Panc1 (cell line): ENCODE results near the gene SND1. TPM values are rescaled to one million over a fixed set of nuclear protein-coding genes. Genes with fewer than 3 reads are reported as not detected.

Source experiments
- ATAC-seq: fragments of 200-7000 bp; cut with Tn5 transposase; 2 replicates; pipeline ENCODE4 v1.9.1; 2020; ENCODE audit warnings: mild to moderate bottlenecking, moderate library complexity
- BruUV-seq: library from RNA; stranded (reverse); fragments of 400-500 nt; replicated peaks from 2 replicates; lab custom pipeline; 2021; lab: Mats Ljungman, UMichigan
- CTCF ChIA-PET: fragments of 300-600 bp; sonication (Branson Sonifier 250); formaldehyde crosslinking; loops from one replicate; lab custom pipeline; 2022; ENCODE audit warnings: antibody characterized with exemption; lab: Charles Lee
- POLR2A ChIA-PET: fragments of 300-600 bp; sonication (Branson Sonifier 250); formaldehyde crosslinking; loops from one replicate; lab custom pipeline; 2022; ENCODE audit warnings: antibody characterized with exemption; lab: Charles Lee
- DNase-seq: peaks from one replicate; pipeline ENCODE4 v3.0.0-alpha.2; 2010; ENCODE audit warnings: low read depth, low spot score
- H3K27ac ChIP-seq: 2 replicates; pipeline ENCODE4 v1.5.1; 2011; ENCODE audit warnings: mild to moderate bottlenecking, low read length, inconsistent platforms
- H3K27me3 ChIP-seq: fragments of 200-500 bp; sonication (Bioruptor generic); 2 replicates; pipeline ENCODE4 v1.6.0; 2014; ENCODE audit warnings: low read length, inconsistent platforms; ENCODE audit not compliant: control insufficient read depth, insufficient read depth
- H3K36me3 ChIP-seq: fragments of 200-500 bp; sonication (Bioruptor generic); 2 replicates; pipeline ENCODE4 v1.5.1; 2014; ENCODE audit warnings: inconsistent platforms, mild to moderate bottlenecking, low read length, moderate library complexity; ENCODE audit not compliant: control insufficient read depth, insufficient read depth
- H3K4me1 ChIP-seq: 2 replicates; pipeline ENCODE4 v1.5.1; 2011; ENCODE audit warnings: inconsistent platforms, mild to moderate bottlenecking, low read length, moderate library complexity; ENCODE audit not compliant: control insufficient read depth, insufficient read depth
- H3K4me3 ChIP-seq, 2 experiments: 2 replicates each; pipeline ENCODE4 v1.5.1; 2011 to 2012; ENCODE audit warnings: low read depth in 2 of 2, low read length in 2 of 2, mild to moderate bottlenecking in 2 of 2, inconsistent platforms in 1 of 2, moderate library complexity in 1 of 2
- H3K9me3 ChIP-seq: fragments of 200-500 bp; sonication (Bioruptor generic); 2 replicates; pipeline ENCODE4 v1.5.1; 2014; ENCODE audit warnings: low read depth, mild to moderate bottlenecking, inconsistent platforms, low read length, moderate library complexity; ENCODE audit not compliant: control insufficient read depth, insufficient read depth
- POLR2AphosphoS5 ChIP-seq: IDR thresholded peaks from 2 replicates; pipeline ENCODE4 v1.6.1; 2012; ENCODE audit warnings: mild to moderate bottlenecking, low read depth, low read length, moderate library complexity
- SIN3A ChIP-seq: IDR thresholded peaks from 2 replicates; pipeline ENCODE4 v1.6.1; 2012; ENCODE audit warnings: low read depth, mild to moderate bottlenecking, low read length, moderate library complexity, borderline replicate concordance; ENCODE audit not compliant: insufficient read depth
- TCF7L2 ChIP-seq: IDR thresholded peaks from 2 replicates; pipeline ENCODE4 v1.6.1; 2011; ENCODE audit warnings: mild to moderate bottlenecking, low read depth, low read length, inconsistent platforms
- in situ Hi-C: cut with HindIII; loops from 2 replicates; pipeline ENCODE4 v1.10.0; 2016; ENCODE audit warnings: low sequenced_read_pairs, low pct_unique_long_range_greater_than_20kb
- intact Hi-C: fragments of 100-400 bp; cut with micrococcal nuclease; formaldehyde crosslinking; loops from one replicate; pipeline ENCODE4 v1.10.0; 2022; ENCODE audit not compliant: unreplicated experiment
- total RNA-seq: library from RNA; stranded (reverse); gene quantifications from one replicate; pipeline ENCODE4 v1.2.1, GENCODE V29; 2021; ENCODE audit not compliant: unreplicated experiment
- TF ChIP-seq, protein P1 (sequence below): fragments of 450-650 bp; IDR thresholded peaks from 2 replicates; pipeline ENCODE4 v1.5.1; 2017; ENCODE audit warnings: mild to moderate bottlenecking
- TF ChIP-seq, protein P2 (sequence below), 2 experiments: IDR thresholded peaks; 2 replicates each; pipeline ENCODE4 v1.6.1; 2011 to 2012; ENCODE audit warnings: low read depth in 2 of 2, control low read depth in 1 of 2, low read length in 1 of 2, mild to moderate bottlenecking in 1 of 2, moderate library complexity in 1 of 2; ENCODE audit not compliant: insufficient read depth in 1 of 2

Gene SND1
- total RNA-seq, 1 experiment from 2014 or later: 176 TPM

DNA sequence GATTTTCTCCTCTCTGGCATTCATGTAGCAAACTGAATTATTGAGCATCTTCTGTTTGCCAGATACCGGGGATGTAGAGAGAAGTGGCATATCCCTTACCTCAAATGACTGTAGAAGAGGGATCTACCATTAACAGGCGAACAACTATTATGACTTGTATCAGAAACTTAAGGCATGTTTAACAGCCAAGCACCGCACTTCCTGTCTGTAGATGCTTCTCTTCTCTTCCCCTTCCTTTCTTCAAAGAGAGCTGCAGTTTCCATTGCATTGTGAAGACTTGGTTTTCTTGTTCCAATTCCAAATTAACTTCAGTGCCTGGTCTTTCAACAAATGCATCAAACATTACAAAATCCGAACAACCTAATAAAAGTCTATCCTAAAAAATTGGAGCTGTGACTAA is 330.0 kb downstream of the SND1 start:
- H3K4me1 ChIP-seq: no peaks in the 10 kb centered on the region
- TF ChIP-seq, protein P1, sequence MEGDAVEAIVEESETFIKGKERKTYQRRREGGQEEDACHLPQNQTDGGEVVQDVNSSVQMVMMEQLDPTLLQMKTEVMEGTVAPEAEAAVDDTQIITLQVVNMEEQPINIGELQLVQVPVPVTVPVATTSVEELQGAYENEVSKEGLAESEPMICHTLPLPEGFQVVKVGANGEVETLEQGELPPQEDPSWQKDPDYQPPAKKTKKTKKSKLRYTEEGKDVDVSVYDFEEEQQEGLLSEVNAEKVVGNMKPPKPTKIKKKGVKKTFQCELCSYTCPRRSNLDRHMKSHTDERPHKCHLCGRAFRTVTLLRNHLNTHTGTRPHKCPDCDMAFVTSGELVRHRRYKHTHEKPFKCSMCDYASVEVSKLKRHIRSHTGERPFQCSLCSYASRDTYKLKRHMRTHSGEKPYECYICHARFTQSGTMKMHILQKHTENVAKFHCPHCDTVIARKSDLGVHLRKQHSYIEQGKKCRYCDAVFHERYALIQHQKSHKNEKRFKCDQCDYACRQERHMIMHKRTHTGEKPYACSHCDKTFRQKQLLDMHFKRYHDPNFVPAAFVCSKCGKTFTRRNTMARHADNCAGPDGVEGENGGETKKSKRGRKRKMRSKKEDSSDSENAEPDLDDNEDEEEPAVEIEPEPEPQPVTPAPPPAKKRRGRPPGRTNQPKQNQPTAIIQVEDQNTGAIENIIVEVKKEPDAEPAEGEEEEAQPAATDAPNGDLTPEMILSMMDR: no peak
- TF ChIP-seq, protein P2, sequence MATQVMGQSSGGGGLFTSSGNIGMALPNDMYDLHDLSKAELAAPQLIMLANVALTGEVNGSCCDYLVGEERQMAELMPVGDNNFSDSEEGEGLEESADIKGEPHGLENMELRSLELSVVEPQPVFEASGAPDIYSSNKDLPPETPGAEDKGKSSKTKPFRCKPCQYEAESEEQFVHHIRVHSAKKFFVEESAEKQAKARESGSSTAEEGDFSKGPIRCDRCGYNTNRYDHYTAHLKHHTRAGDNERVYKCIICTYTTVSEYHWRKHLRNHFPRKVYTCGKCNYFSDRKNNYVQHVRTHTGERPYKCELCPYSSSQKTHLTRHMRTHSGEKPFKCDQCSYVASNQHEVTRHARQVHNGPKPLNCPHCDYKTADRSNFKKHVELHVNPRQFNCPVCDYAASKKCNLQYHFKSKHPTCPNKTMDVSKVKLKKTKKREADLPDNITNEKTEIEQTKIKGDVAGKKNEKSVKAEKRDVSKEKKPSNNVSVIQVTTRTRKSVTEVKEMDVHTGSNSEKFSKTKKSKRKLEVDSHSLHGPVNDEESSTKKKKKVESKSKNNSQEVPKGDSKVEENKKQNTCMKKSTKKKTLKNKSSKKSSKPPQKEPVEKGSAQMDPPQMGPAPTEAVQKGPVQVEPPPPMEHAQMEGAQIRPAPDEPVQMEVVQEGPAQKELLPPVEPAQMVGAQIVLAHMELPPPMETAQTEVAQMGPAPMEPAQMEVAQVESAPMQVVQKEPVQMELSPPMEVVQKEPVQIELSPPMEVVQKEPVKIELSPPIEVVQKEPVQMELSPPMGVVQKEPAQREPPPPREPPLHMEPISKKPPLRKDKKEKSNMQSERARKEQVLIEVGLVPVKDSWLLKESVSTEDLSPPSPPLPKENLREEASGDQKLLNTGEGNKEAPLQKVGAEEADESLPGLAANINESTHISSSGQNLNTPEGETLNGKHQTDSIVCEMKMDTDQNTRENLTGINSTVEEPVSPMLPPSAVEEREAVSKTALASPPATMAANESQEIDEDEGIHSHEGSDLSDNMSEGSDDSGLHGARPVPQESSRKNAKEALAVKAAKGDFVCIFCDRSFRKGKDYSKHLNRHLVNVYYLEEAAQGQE (IDR thresholded peaks at IDR 0.05; ENCODE audit: insufficient read depth in 1 of 2, low read depth in 2 of 2, low read length in 1 of 2): no peak
- TF ChIP-seq SIN3A (no peak), TCF7L2 (no peak), POLR2AphosphoS5 (no peak)
- ChIA-PET CTCF (no interaction called here), POLR2A (no interaction called here)
- DNase-seq: no peak
- H3K36me3 ChIP-seq: no peaks in the 10 kb centered on the region
- no peak for ATAC-seq
- BruUV-seq: no TSS peak
- no peak overlapping the region for H3K27ac ChIP-seq
- intact Hi-C loops: no loop called here
- H3K27me3 ChIP-seq: no peaks in the 10 kb centered on the region
- in situ Hi-C loops: no loop called here
- H3K4me3 ChIP-seq: no peak overlapping the region
- no peaks in the 10 kb centered on the region; the same call in 1 of the 2 replicates for H3K9me3 ChIP-seq

DNA sequence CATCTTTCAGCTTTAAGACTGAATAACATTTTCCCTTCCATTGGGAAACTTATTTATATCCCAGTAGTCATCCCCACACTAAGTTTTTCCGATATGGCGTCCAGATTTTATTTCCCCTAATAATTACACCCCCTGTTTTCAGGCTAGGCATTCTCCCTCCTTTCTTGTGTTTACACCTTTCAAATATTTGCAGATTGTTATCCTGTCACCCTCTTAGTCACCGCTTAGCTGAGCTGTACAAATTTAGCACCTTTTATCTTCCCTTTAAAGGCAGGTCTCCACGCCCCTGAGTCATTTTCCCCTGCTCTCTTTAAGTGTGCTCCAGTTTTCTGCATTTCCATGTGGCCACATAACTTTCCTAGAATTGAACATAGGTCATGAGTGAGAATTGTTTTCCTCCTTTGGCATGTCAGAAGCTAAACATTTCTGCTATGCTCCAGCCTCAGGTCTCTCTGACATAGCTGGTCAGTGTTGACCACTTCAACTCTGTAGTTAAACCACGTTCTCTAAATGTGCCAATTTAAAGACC is 331.9 kb downstream of the SND1 start:
- Histone ChIP-seq H3K4me1 (no peaks in the 10 kb centered on the region), H3K36me3 (no peaks in the 10 kb centered on the region), H3K27me3 (no peaks in the 10 kb centered on the region), H3K9me3 (no peaks in the 10 kb centered on the region), H3K27ac (no peak overlapping the region), H3K4me3 (no peak overlapping the region)
- TF ChIP-seq SIN3A: no peak
- TF ChIP-seq, protein P2 (IDR thresholded peaks at IDR 0.05; ENCODE audit: insufficient read depth in 1 of 2, low read depth in 2 of 2, low read length in 1 of 2): no peak
- no peak for TF ChIP-seq POLR2AphosphoS5
- no peak for TF ChIP-seq TCF7L2
- TF ChIP-seq, protein P1: no peak
- in situ Hi-C loops: no loop called here
- intact Hi-C loops: no loop called here
- ChIA-PET POLR2A (no interaction called here), CTCF (no interaction called here)
- BruUV-seq: no TSS peak
- DNase-seq (peak; percentile 20), ATAC-seq (peak; percentile 30; the same call in 1 of the 2 replicates)
